WTC11 (cell line): ENCODE measurements around the gene TMEM221. TPM values are rescaled to one million over a fixed set of nuclear protein-coding genes. Genes with fewer than 3 reads are reported as not detected.

Experiments
- ATAC-seq: fragments of 200-7000 bp; cut with Tn5 transposase; 2 replicates; pipeline ENCODE4 v1.10.0; 2021; ENCODE audit warnings: mild to moderate bottlenecking, moderate library complexity
- CTCF ChIA-PET: fragments of 300-600 bp; sonication (Branson Sonifier 250); formaldehyde crosslinking; loops from one replicate; lab custom pipeline; 2021; ENCODE audit warnings: antibody characterized with exemption; lab: Charles Lee
- POLR2A ChIA-PET: fragments of 350-600 bp; sonication (Branson Sonifier 250); formaldehyde crosslinking; loops from one replicate; lab custom pipeline; 2021; ENCODE audit warnings: antibody characterized with exemption; lab: Charles Lee
- DNase-seq: peaks from one replicate; pipeline ENCODE4 v3.0.0; 2021; ENCODE audit warnings: low spot score
- H3K27ac Mint-ChIP-seq: 2 replicates; pipeline ENCODE4 v1.8.0; 2021; ENCODE audit warnings: mixed read lengths
- H3K27me3 Mint-ChIP-seq: 2 replicates; pipeline ENCODE4 v1.8.0; 2021; ENCODE audit warnings: low read depth, mild to moderate bottlenecking, moderate library complexity, mixed read lengths
- H3K36me3 Mint-ChIP-seq: 2 replicates; pipeline ENCODE4 v1.8.0; 2021; ENCODE audit warnings: mixed read lengths
- H3K4me1 Mint-ChIP-seq: 2 replicates; pipeline ENCODE4 v1.8.0; 2022; ENCODE audit warnings: mixed read lengths
- H3K4me3 Mint-ChIP-seq: 2 replicates; pipeline ENCODE4 v1.8.0; 2021; ENCODE audit warnings: mild to moderate bottlenecking, moderate library complexity, mixed read lengths
- H3K9me3 Mint-ChIP-seq: 2 replicates; pipeline ENCODE4 v1.8.0; 2021; ENCODE audit warnings: mixed read lengths
- AFF4 ChIP-seq: sonication (generic); formaldehyde crosslinking; IDR thresholded peaks from 2 replicates; pipeline ENCODE4 v1.8.1; 2023; ENCODE audit warnings: mild to moderate bottlenecking, missing genetic modification reagents, borderline replicate concordance
- AR ChIP-seq: fragments of 250-450 bp; sonication (Bioruptor Pico); IDR thresholded peaks from 2 replicates; pipeline ENCODE4 v1.9.0; 2021; ENCODE audit warnings: mild to moderate bottlenecking
- ARID4B ChIP-seq: sonication (generic); formaldehyde crosslinking; IDR thresholded peaks from 2 replicates; pipeline ENCODE4 v1.8.0; 2023; ENCODE audit warnings: missing genetic modification reagents, mild to moderate bottlenecking, borderline replicate concordance
- ATF3 ChIP-seq: sonication (generic); formaldehyde crosslinking; conservative IDR thresholded peaks from 2 replicates; pipeline ENCODE4 v1.8.1; 2022; ENCODE audit warnings: mild to moderate bottlenecking, missing genetic modification reagents
- ELF4 ChIP-seq: sonication (generic); formaldehyde crosslinking; IDR thresholded peaks from 2 replicates; pipeline ENCODE4 v1.8.1; 2022; ENCODE audit warnings: low read depth, mild to moderate bottlenecking, moderate library complexity, missing genetic modification reagents
- FOXK1 ChIP-seq: sonication (generic); formaldehyde crosslinking; IDR thresholded peaks from 2 replicates; pipeline ENCODE4 v1.8.0; 2022; ENCODE audit warnings: mild to moderate bottlenecking, moderate library complexity, missing genetic modification reagents
- FOXP1 ChIP-seq: sonication (generic); formaldehyde crosslinking; IDR thresholded peaks from 2 replicates; pipeline ENCODE4 v1.8.0; 2022; ENCODE audit warnings: missing genetic modification reagents, mild to moderate bottlenecking, moderate library complexity, borderline replicate concordance
- HMGA2 ChIP-seq: fragments of 250-450 bp; sonication (Bioruptor Pico); IDR thresholded peaks from 2 replicates; pipeline ENCODE4 v1.4.0; 2021; ENCODE audit warnings: mild to moderate bottlenecking, moderate library complexity
- NR1H2 ChIP-seq: sonication (generic); formaldehyde crosslinking; IDR thresholded peaks from 2 replicates; pipeline ENCODE4 v1.9.0; 2021; ENCODE audit warnings: mild to moderate bottlenecking, moderate library complexity, missing genetic modification reagents
- OVOL2 ChIP-seq: fragments of 250-450 bp; sonication (Bioruptor Pico); IDR thresholded peaks from 2 replicates; pipeline ENCODE4 v1.9.0; 2021; ENCODE audit warnings: mild to moderate bottlenecking, borderline replicate concordance
- ZBTB21 ChIP-seq: sonication (generic); formaldehyde crosslinking; IDR thresholded peaks from 2 replicates; pipeline ENCODE4 v1.8.1; 2023; ENCODE audit warnings: mild to moderate bottlenecking, missing genetic modification reagents, borderline replicate concordance
- ZNF532 ChIP-seq: fragments of 250-450 bp; sonication (Bioruptor Pico); IDR thresholded peaks from 2 replicates; pipeline ENCODE4 v1.9.0; 2021; ENCODE audit warnings: mild to moderate bottlenecking, borderline replicate concordance
- total RNA-seq: library from RNA; stranded (reverse); gene quantifications from 3 replicates; pipeline ENCODE4 v1.2.3, GENCODE V29; 2021

Gene TMEM221
- total RNA-seq, 1 experiment from 2014 or later, result 1.2 TPM

GRCh38 chr19:17448131-17448967 lies at the start of gene TMEM221 (continued):
- TF ChIP-seq ZNF532 (CRISPR knock-in tag) (no peak), NR1H2 (no peak), HMGA2 (CRISPR knock-in tag) (no peak), AFF4 (CRISPR knock-in tag) (no peak), FOXP1 (CRISPR knock-in tag) (no peak)
- TF ChIP-seq, all 79 proteins: peak for 3

GRCh38 chr19:17497149-17497798 lies 48.8 kb upstream of the TMEM221 start:
- H3K9me3 Mint-ChIP-seq, result no peaks in the 10 kb centered on the region
- peaks cover 16% of the 10 kb centered on the region for H3K4me1 Mint-ChIP-seq
- H3K27ac Mint-ChIP-seq, result peak overlapping the region; percentile 79; the same call in 1 of the 2 replicates
- DNase-seq (peak; percentile 60), ATAC-seq (peak; percentile 51)
- H3K4me3 Mint-ChIP-seq, result peak overlapping the region; percentile 74
- ChIA-PET POLR2A (interaction anchor here (0.6 kb wide), 1 partner anchor 162 kb away, joined by 4 read pairs; the partner anchor contains the start of gene ANO8), CTCF (interaction anchor here (0.8 to 4.1 kb wide), 19 partner anchors 8 to 435 kb away, joined by 3 to 84 read pairs (median 7); partner anchors contain the start of genes CCDC124, PGLS and TMEM221)
- H3K27me3 Mint-ChIP-seq, result peaks cover 23% of the 10 kb centered on the region
- no peaks in the 10 kb centered on the region for H3K36me3 Mint-ChIP-seq
- no peak for TF ChIP-seq ATF3 (CRISPR knock-in tag)
- TF ChIP-seq ARID4B, result no peak
- no peak for TF ChIP-seq OVOL2
- no peak for TF ChIP-seq ELF4
- TF ChIP-seq ZBTB21 (CRISPR knock-in tag), result no peak
- TF ChIP-seq HMGA2 (CRISPR knock-in tag), result no peak
- TF ChIP-seq AR (CRISPR knock-in tag), result no peak
- no peak for TF ChIP-seq FOXK1
